H9 (cell line): ENCODE measurements around the gene GBP2. TPM values are rescaled to one million over a fixed set of nuclear protein-coding genes. Genes with fewer than 3 reads are reported as not detected.

Experiments used
- DNase-seq: peaks from one replicate; pipeline ENCODE4 v3.0.0-alpha.2; 2017
- H2AFZ ChIP-seq: one replicate; pipeline ENCODE4 v1.6.1; 2013; ENCODE audit warnings: mild to moderate bottlenecking, low read length, control low read depth, moderate library complexity
- H2AK5ac ChIP-seq: 2 replicates; pipeline ENCODE4 v1.6.1; 2013; ENCODE audit warnings: low read length, control low read depth, mixed read lengths; ENCODE audit not compliant: insufficient read length
- H2BK120ac ChIP-seq: one replicate; pipeline ENCODE4 v1.6.1; 2013; ENCODE audit warnings: low read depth, mild to moderate bottlenecking, low read length, control low read depth, inconsistent platforms; ENCODE audit not compliant: poor library complexity, severe bottlenecking
- H2BK12ac ChIP-seq: 2 replicates; pipeline ENCODE4 v1.6.1; 2013; ENCODE audit warnings: low read length, control low read depth, mixed read lengths, low read depth; ENCODE audit not compliant: insufficient read length
- H2BK15ac ChIP-seq: 2 replicates; pipeline ENCODE4 v1.6.1; 2013; ENCODE audit warnings: low read depth, low read length, control low read depth
- H2BK20ac ChIP-seq: one replicate; pipeline ENCODE4 v1.6.1; 2013; ENCODE audit warnings: low read depth, mild to moderate bottlenecking, low read length, control low read depth, inconsistent platforms; ENCODE audit not compliant: poor library complexity, severe bottlenecking
- H2BK5ac ChIP-seq: 2 replicates; pipeline ENCODE4 v1.6.1; 2013; ENCODE audit warnings: low read length, control low read depth, mixed read lengths; ENCODE audit not compliant: insufficient read length
- H3K14ac ChIP-seq: 2 replicates; pipeline ENCODE4 v1.6.1; 2013; ENCODE audit warnings: low read length, control low read depth; ENCODE audit not compliant: insufficient read depth
- H3K18ac ChIP-seq: 2 replicates; pipeline ENCODE4 v1.6.1; 2013; ENCODE audit warnings: low read depth, mild to moderate bottlenecking, mixed read lengths, low read length, control low read depth; ENCODE audit not compliant: insufficient read length
- H3K23ac ChIP-seq: 2 replicates; pipeline ENCODE4 v1.6.1; 2013; ENCODE audit warnings: low read length, control low read depth, mixed read lengths, low read depth; ENCODE audit not compliant: insufficient read length
- H3K23me2 ChIP-seq: 2 replicates; pipeline ENCODE4 v1.6.1; 2013; ENCODE audit warnings: low read depth, mild to moderate bottlenecking, mixed read lengths, low read length, control low read depth; ENCODE audit not compliant: insufficient read length, poor library complexity, severe bottlenecking
- H3K27ac ChIP-seq: 2 replicates; pipeline ENCODE4 v1.5.1; 2013; ENCODE audit warnings: low read length, control low read depth, mixed read lengths, low read depth; ENCODE audit not compliant: insufficient read length
- H3K27me3 ChIP-seq: 2 replicates; pipeline ENCODE4 v1.6.1; 2013; ENCODE audit warnings: low read length, control low read depth, inconsistent platforms; ENCODE audit not compliant: insufficient read depth
- H3K4ac ChIP-seq: 2 replicates; pipeline ENCODE4 v1.6.1; 2013; ENCODE audit warnings: low read depth, mild to moderate bottlenecking, control low read depth, inconsistent platforms, low read length, moderate library complexity
- H3K4me1 ChIP-seq: 2 replicates; pipeline ENCODE4 v1.6.1; 2013; ENCODE audit warnings: low read length, control low read depth, inconsistent platforms; ENCODE audit not compliant: insufficient read depth
- H3K4me2 ChIP-seq: 2 replicates; pipeline ENCODE4 v1.6.1; 2013; ENCODE audit warnings: low read length, control low read depth, mixed read lengths; ENCODE audit not compliant: insufficient read length, insufficient read depth
- H3K56ac ChIP-seq: 2 replicates; pipeline ENCODE4 v1.6.1; 2013; ENCODE audit warnings: low read depth, mild to moderate bottlenecking, mixed read lengths, low read length, control low read depth; ENCODE audit not compliant: insufficient read length
- H3K79me1 ChIP-seq: 2 replicates; pipeline ENCODE4 v1.6.1; 2013; ENCODE audit warnings: low read depth, mild to moderate bottlenecking, moderate library complexity, low read length, control low read depth, inconsistent platforms; ENCODE audit not compliant: insufficient read depth, poor library complexity, severe bottlenecking
- H3K79me2 ChIP-seq: 2 replicates; pipeline ENCODE4 v1.6.1; 2013; ENCODE audit warnings: low read length, control low read depth, inconsistent platforms; ENCODE audit not compliant: insufficient read depth
- H3K9ac ChIP-seq: 2 replicates; pipeline ENCODE4 v1.6.1; 2013; ENCODE audit warnings: low read length, control low read depth, mixed read lengths; ENCODE audit not compliant: insufficient read length; ENCODE audit errors: extremely low read depth
- H3K9me3 ChIP-seq: one replicate; pipeline ENCODE4 v1.6.1; 2013; ENCODE audit warnings: low read depth, low read length, inconsistent platforms; ENCODE audit not compliant: control insufficient read depth
- H3T11ph ChIP-seq: one replicate; pipeline ENCODE4 v1.6.1; 2013; ENCODE audit warnings: mild to moderate bottlenecking, low read length, control low read depth, inconsistent platforms
- H4K20me1 ChIP-seq: one replicate; pipeline ENCODE4 v1.6.1; 2013; ENCODE audit not compliant: control insufficient read depth, insufficient read length, insufficient read depth
- H4K5ac ChIP-seq: 2 replicates; pipeline ENCODE4 v1.6.1; 2013; ENCODE audit warnings: low read depth, mild to moderate bottlenecking, mixed read lengths, low read length, control low read depth; ENCODE audit not compliant: insufficient read length
- H4K8ac ChIP-seq: replicated peaks from 2 replicates; pipeline ENCODE4 v1.6.1; 2013; ENCODE audit warnings: low read length, control low read depth, mixed read lengths, low read depth; ENCODE audit not compliant: insufficient read length
- H4K91ac ChIP-seq: 2 replicates; pipeline ENCODE4 v1.6.1; 2013; ENCODE audit warnings: low read depth, mild to moderate bottlenecking, moderate library complexity, mixed read lengths, low read length, control low read depth; ENCODE audit not compliant: insufficient read length
- H3K27ac Mint-ChIP-seq, 3 experiments: 2 replicates in 2 of 3; 3 replicates in 1 of 3; pipeline ENCODE4 v1.8.0; 2020 to 2021; ENCODE audit warnings: mixed read lengths in 3 of 3, mild to moderate bottlenecking in 1 of 3, moderate library complexity in 1 of 3
- H3K27me3 Mint-ChIP-seq: 2 replicates; pipeline ENCODE4 v1.8.0; 2021; ENCODE audit warnings: low read depth, mild to moderate bottlenecking, moderate library complexity, mixed read lengths
- H3K36me3 Mint-ChIP-seq, 3 experiments: 2 replicates in 2 of 3; 3 replicates in 1 of 3; pipeline ENCODE4 v1.8.0; 2020 to 2021; ENCODE audit warnings: low read depth in 3 of 3, mixed read lengths in 3 of 3; ENCODE audit not compliant: insufficient read depth in 1 of 3
- H3K4me1 Mint-ChIP-seq, 2 experiments: 2 replicates each; pipeline ENCODE4 v1.8.0; 2020; ENCODE audit warnings: mixed read lengths in 2 of 2
- H3K4me3 Mint-ChIP-seq, 2 experiments: 2 replicates in 1 of 2; 3 replicates in 1 of 2; pipeline ENCODE4 v1.8.0; 2020 to 2021; ENCODE audit warnings: mild to moderate bottlenecking in 2 of 2, mixed read lengths in 2 of 2, moderate library complexity in 1 of 2
- H3K9me3 Mint-ChIP-seq, 2 experiments: 2 replicates in 1 of 2; 3 replicates in 1 of 2; pipeline ENCODE4 v1.8.0; 2020; ENCODE audit warnings: mild to moderate bottlenecking in 2 of 2, mixed read lengths in 2 of 2, moderate library complexity in 1 of 2
- WGBS: extraction: QIAGEN DNeasy Blood & Tissue Kit; methylation state at CpG from one replicate; pipeline ENCODE4 v1.1.7; 2013; ENCODE audit warnings: missing lambda C conversion rate, low lambda C conversion rate, mixed read lengths; ENCODE audit not compliant: insufficient read length; ENCODE audit errors: extremely low coverage; 5-methylcytosine and 5-hydroxymethylcytosine counted together
- total RNA-seq: library from RNA; stranded (reverse); gene quantifications from 2 replicates; pipeline ENCODE4 v1.2.1, GENCODE V29; 2021
- TF ChIP-seq, protein P1 (sequence below): fragments of 200-600 bp; sonication (generic); conservative IDR thresholded peaks from 3 replicates; pipeline ENCODE4 v1.8.0; 2021; ENCODE audit warnings: antibody characterized with exemption, mild to moderate bottlenecking

The GBP2 gene
- total RNA-seq, 1 experiment from 2014 or later = not detected

DNA sequence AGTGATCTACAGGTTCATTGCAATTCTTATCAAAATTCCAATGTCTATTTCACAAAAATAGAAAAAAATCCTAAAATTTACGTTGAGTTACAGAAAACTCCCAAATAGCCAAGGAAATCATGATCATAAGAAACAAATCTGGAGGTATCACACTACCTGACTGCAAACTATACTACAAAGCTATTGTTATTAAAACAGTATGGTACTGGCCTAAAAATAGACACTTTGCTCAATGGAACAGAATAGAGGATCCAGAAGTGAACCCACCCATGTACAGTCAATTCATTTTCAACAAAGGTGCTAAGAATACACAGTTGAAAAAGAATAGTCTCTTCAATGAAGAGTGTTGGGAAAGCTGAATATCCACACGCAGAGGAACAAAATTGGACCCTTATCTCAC lies 30.2 kb downstream of the GBP2 start:
- Mint-ChIP-seq H3K4me3 (no peak overlapping the region), H3K9me3 (peaks cover 18 to 23% of the 10 kb centered on the region in 2 experiments), H3K4me1 (peaks cover 1 to 3% of the 10 kb centered on the region in 2 experiments), H3K36me3 (peaks cover 2 to 14% (median 13%) of the 10 kb centered on the region in 3 experiments), H3K27me3 (no peaks in the 10 kb centered on the region), H3K27ac (no peak overlapping the region)
- Histone ChIP-seq H3K23ac (no peak overlapping the region), H3K23me2 (no peaks in the 10 kb centered on the region), H3K79me1 (no peaks in the 10 kb centered on the region), H3K9me3 (no peaks in the 10 kb centered on the region), H4K8ac (no peak overlapping the region), H3K18ac (no peak overlapping the region), H2BK20ac (no peak overlapping the region), H3K27me3 (no peaks in the 10 kb centered on the region), H3K27ac (no peak overlapping the region), H2BK120ac (no peak overlapping the region), H3K9ac (no peak overlapping the region), H3K79me2 (no peaks in the 10 kb centered on the region), H3K4me1 (no peaks in the 10 kb centered on the region), H4K5ac (no peak overlapping the region), H3T11ph (no peak overlapping the region), H2BK15ac (no peak overlapping the region), H3K4ac (no peak overlapping the region), H2BK12ac (no peak overlapping the region), H4K91ac (no peak overlapping the region), H3K4me2 (no peak overlapping the region), H2AFZ (no peak overlapping the region), H3K14ac (no peak overlapping the region), H2BK5ac (no peak overlapping the region), H2AK5ac (no peak overlapping the region), H3K56ac (no peak overlapping the region), H4K20me1 (no peaks in the 10 kb centered on the region)
- DNase-seq = no peak
- WGBS = no CpG with 5 or more reads among the region's 2 CpGs
- TF ChIP-seq, protein P1, sequence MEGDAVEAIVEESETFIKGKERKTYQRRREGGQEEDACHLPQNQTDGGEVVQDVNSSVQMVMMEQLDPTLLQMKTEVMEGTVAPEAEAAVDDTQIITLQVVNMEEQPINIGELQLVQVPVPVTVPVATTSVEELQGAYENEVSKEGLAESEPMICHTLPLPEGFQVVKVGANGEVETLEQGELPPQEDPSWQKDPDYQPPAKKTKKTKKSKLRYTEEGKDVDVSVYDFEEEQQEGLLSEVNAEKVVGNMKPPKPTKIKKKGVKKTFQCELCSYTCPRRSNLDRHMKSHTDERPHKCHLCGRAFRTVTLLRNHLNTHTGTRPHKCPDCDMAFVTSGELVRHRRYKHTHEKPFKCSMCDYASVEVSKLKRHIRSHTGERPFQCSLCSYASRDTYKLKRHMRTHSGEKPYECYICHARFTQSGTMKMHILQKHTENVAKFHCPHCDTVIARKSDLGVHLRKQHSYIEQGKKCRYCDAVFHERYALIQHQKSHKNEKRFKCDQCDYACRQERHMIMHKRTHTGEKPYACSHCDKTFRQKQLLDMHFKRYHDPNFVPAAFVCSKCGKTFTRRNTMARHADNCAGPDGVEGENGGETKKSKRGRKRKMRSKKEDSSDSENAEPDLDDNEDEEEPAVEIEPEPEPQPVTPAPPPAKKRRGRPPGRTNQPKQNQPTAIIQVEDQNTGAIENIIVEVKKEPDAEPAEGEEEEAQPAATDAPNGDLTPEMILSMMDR = no peak
